Psoas muscle (tissue), 8 donors: ENCODE results near the gene RHD. TPM values are rescaled to one million over a fixed set of nuclear protein-coding genes. Genes with fewer than 3 reads are reported as not detected.
"Not testable (repeated sequence)": the region's sequence is repeated elsewhere in the genome, so short reads cannot be mapped to it uniquely, and the experiment has no call there.

Experiments
- ATAC-seq, 4 donors: fragments of 200-7000 bp; cut with Tn5 transposase; one replicate each; pipeline ENCODE4 v1.9.1; 2020; ENCODE audit warnings: moderate library complexity in 3 of 4, mild to moderate bottlenecking in 2 of 4
- DNase-seq, 2 donors: peaks; one replicate each; pipeline ENCODE4 v3.0.0-alpha.2; 2020
- H3K27ac ChIP-seq: fragments of 200-600 bp; one replicate; pipeline ENCODE4 v1.8.0; 2022
- H3K27me3 ChIP-seq, 3 donors: fragments of 200-600 bp in 1 of 3; one replicate each; pipeline versions ENCODE4 v1.6.1 to v1.8.0; 2013 to 2022; ENCODE audit warnings: low read length in 2 of 3, mild to moderate bottlenecking in 2 of 3, moderate library complexity in 1 of 3; ENCODE audit not compliant: insufficient read depth in 3 of 3
- H3K36me3 ChIP-seq, 2 donors: fragments of 200-600 bp in 1 of 2; one replicate each; pipeline versions ENCODE4 v1.6.1 to v1.8.0; 2013 to 2022; ENCODE audit warnings: low read depth in 1 of 2, mild to moderate bottlenecking in 1 of 2, moderate library complexity in 1 of 2; ENCODE audit not compliant: insufficient read depth in 1 of 2
- H3K4me1 ChIP-seq: fragments of 200-600 bp; one replicate; pipeline ENCODE4 v1.8.0; 2022
- H3K4me3 ChIP-seq: fragments of 200-600 bp; one replicate; pipeline ENCODE4 v1.8.0; 2022; ENCODE audit warnings: mild to moderate bottlenecking
- H3K9me3 ChIP-seq: fragments of 200-600 bp; one replicate; pipeline ENCODE4 v1.8.0; 2022
- CTCF ChIP-seq: fragments of 200-600 bp; IDR thresholded peaks from one replicate; pipeline ENCODE4 v1.8.0; 2022; ENCODE audit warnings: antibody characterized with exemption
- WGBS, 3 donors: extraction: QIAGEN DNeasy Blood & Tissue Kit; methylation state at CpG; one replicate each; pipeline versions ENCODE4 v1.1.6 to v1.1.7; 2013; 5-methylcytosine and 5-hydroxymethylcytosine counted together
- intact Hi-C, 2 donors: fragments of 100-400 bp; cut with DNase I; formaldehyde crosslinking; loops; one replicate each; pipeline versions ENCODE4 v1.11.0 to v1.14.2; 2022
- polyA plus RNA-seq, 3 donors: library from polyadenylated mRNA; stranded (reverse); fragments of 200-250 nt; gene quantifications; one replicate each; pipeline ENCODE4 v1.2.3, GENCODE V29; 2013
- total RNA-seq, 4 donors: library from RNA; stranded (reverse); fragmentation: NEBNext Ultra II Directional in 2 of 4; extraction: Animal tissue kit (Norgen Biotek cat#: 25700) in 2 of 4; gene quantifications; one replicate each; pipeline versions ENCODE4 v1.2.1 to v1.2.4, GENCODE V29; 2021 to 2023
- donor health status: healthy with polysubstance abuse.
- donor health status: DM: no; HTN: no; CAD: no; lungs with moderate emphysema.
- donor health status: Bipolar disorder and iron deficiency.
- donor health status: healthy.
- donor health status: DM: yes; HTN: yes; CAD: no.
- donor health status: DM: no; HTN: no; CAD: no.
- donor health status: DM: no; HTN: no; CAD: no.
- donor health status: DM: yes; HTN: yes; CAD: no.

Gene RHD
- total and polyA plus RNA-seq, 7 donors, result 0.12 TPM; not detected in 6

- DNase-seq (no peak), ATAC-seq (peak in 3 of 4 donors; percentile 11 to 33 (median 30))
- TF ChIP-seq CTCF, result no peak
- H3K9me3 ChIP-seq, result no peaks in the 10 kb centered on the region
- peaks cover 24% of the 10 kb centered on the region for H3K4me1 ChIP-seq
- no peaks in the 10 kb centered on the region for H3K27me3 ChIP-seq
- WGBS, 3 donors, result 63 to 81% (median 70%) methylated on average over 5 of the region's 5 CpGs
- H3K27ac ChIP-seq, result peak overlapping the region; percentile 31
- intact Hi-C loops, result no loop called here
- H3K36me3 ChIP-seq, result peaks cover 0 to 6% of the 10 kb centered on the region in 2 donors
- no peak overlapping the region for H3K4me3 ChIP-seq
These were observed 15.7 kb upstream of the RHD start for GRCh38 chr1:25256578-25256965.

- peaks cover 0 to 3% of the 10 kb centered on the region in 2 donors for H3K36me3 ChIP-seq
- DNase-seq (no peak), ATAC-seq (no peak)
- no peaks in the 10 kb centered on the region for H3K9me3 ChIP-seq
- H3K4me1 ChIP-seq, result peaks cover 24% of the 10 kb centered on the region
- TF ChIP-seq CTCF, result no peak
- WGBS, 3 donors, result 16 to 41% (median 33%) methylated on average over 1 of the region's 1 CpG
- no peak overlapping the region for H3K4me3 ChIP-seq
- peak overlapping the region; percentile 31 for H3K27ac ChIP-seq
- intact Hi-C loops, result no loop called here
- H3K27me3 ChIP-seq, result no peaks in the 10 kb centered on the region
These were observed 15.1 kb upstream of the RHD start for GRCh38 chr1:25257196-25257595.

- H3K9me3 ChIP-seq, H3K27me3 ChIP-seq, ATAC-seq, DNase-seq, H3K4me3 ChIP-seq, H3K27ac ChIP-seq, intact Hi-C loops: not testable (repeated sequence)
- 66 to 75% (median 73%) methylated on average over 4 to 7 of the region's 7 CpGs for WGBS, 3 donors
- Histone ChIP-seq H3K36me3 (peaks cover 0 to 12% of the 10 kb centered on the region in 2 donors), H3K4me1 (peaks cover 24% of the 10 kb centered on the region)
These were observed 12.5 kb upstream of the RHD start for GRCh38 chr1:25259813-25260212.

GRCh38 chr1:25260336-25260735 is 12.0 kb upstream of the RHD start:
- H3K27me3 ChIP-seq, intact Hi-C loops, DNase-seq, H3K4me3 ChIP-seq, H3K9me3 ChIP-seq, ATAC-seq, H3K27ac ChIP-seq: not testable (repeated sequence)
- Histone ChIP-seq H3K36me3 (peaks cover 0 to 12% of the 10 kb centered on the region in 2 donors), H3K4me1 (peaks cover 24% of the 10 kb centered on the region)
- WGBS, 3 donors, result 85 to 88% (median 85%) methylated on average over 3 of the region's 3 CpGs

- H3K4me3 ChIP-seq, result peak overlapping the region; percentile 60
- intact Hi-C loops, H3K9me3 ChIP-seq, H3K4me1 ChIP-seq, H3K27ac ChIP-seq, H3K27me3 ChIP-seq, DNase-seq: not testable (repeated sequence)
- peaks cover 0 to 12% of the 10 kb centered on the region in 2 donors for H3K36me3 ChIP-seq
- 1 to 2% (median 1%) methylated on average over 14 to 22 of the region's 45 CpGs for WGBS, 3 donors
- peak; percentile 58 to 86 (median 81) for ATAC-seq
These were observed 5.6 kb upstream of the RHD start for GRCh38 chr1:25266554-25267287.

GRCh38 chr1:25267288-25268142 is 4.8 kb upstream of the RHD start:
- H3K9me3 ChIP-seq, H3K4me1 ChIP-seq, H3K27me3 ChIP-seq, intact Hi-C loops, H3K36me3 ChIP-seq: not testable (repeated sequence)
- peak overlapping the region; percentile 60 for H3K4me3 ChIP-seq
- ATAC-seq (peak; percentile 94 to 98 (median 98)), DNase-seq (peak in 1 of 2 donors; percentile 84)
- WGBS, 3 donors, result 0 to 1% (median 0%) methylated on average over 31 to 37 of the region's 56 CpGs
- H3K27ac ChIP-seq, result peak overlapping the region; percentile 75

- H3K9me3 ChIP-seq, ATAC-seq, H3K36me3 ChIP-seq, intact Hi-C loops, H3K27me3 ChIP-seq, H3K4me1 ChIP-seq, DNase-seq: not testable (repeated sequence)
- 38 to 42% (median 42%) methylated on average over 14 of the region's 14 CpGs for WGBS, 3 donors
- Histone ChIP-seq H3K27ac (peak overlapping the region; percentile 46), H3K4me3 (peak overlapping the region; percentile 60)
These were observed 4.1 kb upstream of the RHD start for GRCh38 chr1:25268143-25268760.

GRCh38 chr1:25275648-25276047 is 3.3 kb downstream of the RHD start:
- H3K9me3 ChIP-seq, H3K27me3 ChIP-seq, H3K27ac ChIP-seq, H3K4me3 ChIP-seq, ATAC-seq, H3K36me3 ChIP-seq, H3K4me1 ChIP-seq, intact Hi-C loops, DNase-seq: not testable (repeated sequence)
- WGBS, 3 donors, result 77 to 83% (median 77%) methylated on average over 4 of the region's 4 CpGs

GRCh38 chr1:25277295-25277694 is 5.0 kb downstream of the RHD start:
- DNase-seq, H3K4me1 ChIP-seq, H3K9me3 ChIP-seq, H3K4me3 ChIP-seq, H3K27ac ChIP-seq, intact Hi-C loops, H3K36me3 ChIP-seq, ATAC-seq, H3K27me3 ChIP-seq: not testable (repeated sequence)
- 88 to 92% (median 89%) methylated on average over 1 of the region's 1 CpG for WGBS, 3 donors
